Measurements from ENCODE around the gene CAPSL.
A peak's percentile ranks its signal among the peaks of the same experiment; 100 is the strongest.

CAPSL gene

DNA sequence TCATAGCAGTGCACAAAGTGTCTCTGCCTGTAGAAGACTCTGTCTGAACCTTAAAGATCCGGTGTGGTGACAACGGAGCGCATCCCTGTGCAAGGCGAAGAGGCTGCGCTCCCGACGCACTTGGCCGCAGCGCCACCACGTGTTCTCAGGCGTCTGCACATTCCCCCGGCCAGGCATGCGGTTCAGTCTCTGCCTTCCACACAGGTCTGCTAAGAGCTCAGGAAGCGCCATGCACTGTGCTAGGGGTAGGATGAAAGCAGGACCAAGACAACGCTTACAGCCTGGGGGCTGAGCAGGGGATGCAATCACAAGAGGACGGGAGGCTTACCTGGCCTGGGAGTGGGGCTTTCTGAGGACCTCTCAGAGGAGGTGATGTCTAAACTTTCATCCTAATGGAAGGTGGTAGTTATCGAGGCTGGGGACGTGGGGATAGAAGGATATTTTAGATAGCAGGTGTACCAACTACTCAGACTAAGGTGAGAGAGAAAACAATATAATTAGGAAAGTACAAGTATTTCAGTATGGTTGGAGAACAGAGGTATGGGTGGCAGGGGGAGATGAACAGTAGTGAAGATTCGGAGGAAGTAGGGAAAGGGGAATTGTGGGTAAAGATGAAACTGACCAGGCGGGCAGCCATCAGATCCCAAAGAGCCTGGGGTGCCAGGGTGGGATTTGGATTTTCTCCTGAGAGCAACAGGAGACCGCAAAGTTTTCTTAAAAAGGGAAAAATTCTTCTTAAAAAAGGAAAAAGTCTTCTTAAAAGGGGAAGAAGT lies 13.3 kb downstream of the CAPSL start:
- no peaks in the 10 kb centered on the region for H3K36me3 Mint-ChIP-seq

DNA sequence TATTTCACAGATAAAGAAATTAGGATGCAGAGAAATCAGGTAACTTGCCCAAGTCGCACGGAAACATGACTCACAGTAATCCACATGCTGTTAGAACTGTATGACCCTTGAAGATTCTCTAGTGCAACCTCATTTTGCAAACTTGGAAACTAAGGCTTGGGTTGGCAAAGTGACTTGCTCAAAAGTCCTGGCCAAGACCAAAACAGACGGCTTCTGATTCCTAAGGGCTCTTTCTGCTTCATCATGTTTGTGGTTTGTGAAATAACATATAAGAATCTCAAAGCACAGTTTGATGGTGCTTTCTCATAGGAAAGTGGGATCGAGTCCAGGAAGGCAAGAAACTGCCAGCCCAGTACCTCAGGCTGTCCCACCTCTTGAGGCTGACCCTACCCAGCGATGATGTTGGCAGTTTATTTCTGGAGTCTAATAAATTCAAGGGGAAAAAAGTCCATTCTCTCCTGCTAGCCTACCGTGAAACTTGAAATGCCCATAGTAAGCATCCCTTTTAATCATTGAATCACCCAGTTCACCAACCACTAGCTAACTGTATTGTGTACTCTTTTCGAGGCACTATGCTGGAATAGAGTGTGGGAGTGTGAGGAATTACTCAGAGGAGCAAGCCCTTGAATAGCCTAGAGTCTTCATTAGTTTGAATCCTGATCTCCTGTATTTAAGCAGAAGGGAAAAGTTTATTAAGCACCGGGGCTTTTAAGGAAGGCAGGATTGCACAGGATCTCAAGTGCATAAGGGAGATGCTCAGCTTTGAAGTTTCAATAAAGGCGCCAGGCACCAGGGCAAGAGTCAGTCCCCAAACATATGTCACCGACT lies 14.1 kb downstream of the CAPSL start:
- Mint-ChIP-seq H3K27ac (peak overlapping the region; percentile 49), H3K4me3 (peak overlapping the region; percentile 58), H3K36me3 (peaks cover 4% of the 10 kb centered on the region), H3K9me3 (peaks cover 9% of the 10 kb centered on the region), H3K27me3 (peaks cover 5% of the 10 kb centered on the region), H3K4me1 (peaks cover 46% of the 10 kb centered on the region)
- CTCF ChIA-PET, result interaction anchor here (0.5 to 11.5 kb wide), 40 partner anchors 17 to 489 kb away, joined by 3 to 209 read pairs (median 4); partner anchors contain the start of genes IL7R and SPEF2
- DNase-seq, result no peak

More for the DNA sequence above, 13.3 kb downstream of the CAPSL start:
- DNase-seq, result peak; percentile 91
- peaks cover 42% of the 10 kb centered on the region for H3K4me1 Mint-ChIP-seq
- H3K4me3 Mint-ChIP-seq, result peak overlapping the region; percentile 58
- peaks cover 5% of the 10 kb centered on the region for H3K27me3 Mint-ChIP-seq
- H3K9me3 Mint-ChIP-seq, result peaks cover 3% of the 10 kb centered on the region
- H3K27ac Mint-ChIP-seq, result peak overlapping the region; percentile 46
- CTCF ChIA-PET, result interaction anchor here (0.5 to 11.5 kb wide), 48 partner anchors 18 to 838 kb away, joined by 3 to 209 read pairs (median 4); partner anchors contain the start of genes IL7R and SPEF2

- Mint-ChIP-seq H3K9me3 (peaks cover 14% of the 10 kb centered on the region), H3K27me3 (peaks cover 5% of the 10 kb centered on the region), H3K4me1 (peaks cover 50% of the 10 kb centered on the region), H3K27ac (no peak overlapping the region), H3K4me3 (no peak overlapping the region), H3K36me3 (peaks cover 9% of the 10 kb centered on the region)
- CTCF ChIA-PET, result interaction anchor here (1.0 to 11.5 kb wide), 7 partner anchors 18 to 271 kb away, joined by 3 to 209 read pairs (median 9); no protein-coding TSS in a partner anchor
- DNase-seq, result no peak
Observed at GRCh38 chr5:35922468-35922867, 16.0 kb downstream of the CAPSL start.

DNA sequence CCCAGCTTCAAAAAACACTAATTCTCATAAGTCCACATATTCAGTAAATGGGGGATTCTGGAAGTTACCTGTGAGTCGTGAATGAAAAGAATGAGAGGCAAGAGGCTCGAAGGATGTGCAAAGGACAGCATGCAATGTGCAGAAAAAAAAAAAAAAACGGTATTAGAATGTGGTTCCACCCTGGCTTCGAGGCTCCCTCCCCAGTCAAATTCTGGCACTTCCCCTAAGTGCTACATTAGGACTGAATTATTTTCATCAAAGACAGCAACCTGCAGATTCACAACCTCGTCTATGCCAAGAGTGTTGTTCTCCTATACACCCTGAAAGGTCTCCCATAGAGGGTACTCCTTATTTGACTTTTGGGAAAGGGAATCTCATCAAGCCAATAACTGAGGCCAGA lies 16.5 kb downstream of the CAPSL start:
- no peak for DNase-seq
- H3K4me1 Mint-ChIP-seq, result peaks cover 50% of the 10 kb centered on the region
- peaks cover 9% of the 10 kb centered on the region for H3K36me3 Mint-ChIP-seq
- H3K9me3 Mint-ChIP-seq, result peaks cover 14% of the 10 kb centered on the region
- CTCF ChIA-PET, result interaction anchor here (1.0 to 11.5 kb wide), 4 partner anchors 18 to 271 kb away, joined by 3 to 209 read pairs (median 72); no protein-coding TSS in a partner anchor
- peaks cover 4% of the 10 kb centered on the region for H3K27me3 Mint-ChIP-seq
- no peak overlapping the region for H3K4me3 Mint-ChIP-seq
- H3K27ac Mint-ChIP-seq, result no peak overlapping the region

DNA sequence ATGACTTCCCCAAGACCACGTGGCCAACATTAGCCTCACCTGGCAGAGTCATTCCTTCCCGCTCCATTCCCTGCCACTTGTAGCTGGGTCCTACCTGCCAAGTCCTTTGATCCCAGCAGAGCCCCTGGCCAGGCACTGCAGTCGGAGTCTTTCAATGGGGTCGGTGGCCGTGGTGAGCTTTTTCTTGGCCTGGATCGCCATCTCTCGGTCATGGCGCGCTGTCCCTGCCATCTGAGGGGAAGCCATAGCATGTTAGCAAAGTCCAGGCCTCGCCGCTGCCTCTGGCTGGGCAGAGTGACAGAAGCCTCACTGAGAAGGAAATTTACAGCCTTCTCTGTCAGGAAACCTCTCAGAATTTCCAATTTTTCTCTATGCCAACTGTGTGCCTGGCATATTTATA lies 17.5 kb downstream of the CAPSL start:
- no peak for DNase-seq
- CTCF ChIA-PET, result interaction anchor here (0.8 to 9.1 kb wide), 6 partner anchors 13 to 270 kb away, joined by 3 to 141 read pairs (median 6); no protein-coding TSS in a partner anchor
- Mint-ChIP-seq H3K4me3 (no peak overlapping the region), H3K4me1 (peaks cover 43% of the 10 kb centered on the region), H3K27me3 (no peaks in the 10 kb centered on the region), H3K36me3 (peaks cover 10% of the 10 kb centered on the region), H3K9me3 (peaks cover 19% of the 10 kb centered on the region), H3K27ac (no peak overlapping the region)

GRCh38 chr5:35919191-35919590 lies 19.2 kb downstream of the CAPSL start:
- Mint-ChIP-seq H3K27me3 (no peaks in the 10 kb centered on the region), H3K9me3 (peaks cover 26% of the 10 kb centered on the region), H3K27ac (no peak overlapping the region), H3K36me3 (peaks cover 18% of the 10 kb centered on the region), H3K4me3 (no peak overlapping the region), H3K4me1 (peaks cover 28% of the 10 kb centered on the region)
- DNase-seq, result no peak
- CTCF ChIA-PET, result interaction anchor here (0.9 to 9.1 kb wide), 3 partner anchors 106 to 141 kb away, joined by 3 to 141 read pairs (median 5); no protein-coding TSS in a partner anchor

- Mint-ChIP-seq H3K4me1 (peaks cover 34% of the 10 kb centered on the region), H3K36me3 (peaks cover 20% of the 10 kb centered on the region), H3K4me3 (no peak overlapping the region), H3K27ac (no peak overlapping the region), H3K27me3 (no peaks in the 10 kb centered on the region), H3K9me3 (peaks cover 21% of the 10 kb centered on the region)
- DNase-seq, result no peak
- CTCF ChIA-PET, result interaction anchor here (1.6 to 2.0 kb wide), 3 partner anchors 12 to 257 kb away, joined by 5 to 7 read pairs (median 7); no protein-coding TSS in a partner anchor
Observed at GRCh38 chr5:35908814-35909213, 29.6 kb downstream of the CAPSL start.

DNA sequence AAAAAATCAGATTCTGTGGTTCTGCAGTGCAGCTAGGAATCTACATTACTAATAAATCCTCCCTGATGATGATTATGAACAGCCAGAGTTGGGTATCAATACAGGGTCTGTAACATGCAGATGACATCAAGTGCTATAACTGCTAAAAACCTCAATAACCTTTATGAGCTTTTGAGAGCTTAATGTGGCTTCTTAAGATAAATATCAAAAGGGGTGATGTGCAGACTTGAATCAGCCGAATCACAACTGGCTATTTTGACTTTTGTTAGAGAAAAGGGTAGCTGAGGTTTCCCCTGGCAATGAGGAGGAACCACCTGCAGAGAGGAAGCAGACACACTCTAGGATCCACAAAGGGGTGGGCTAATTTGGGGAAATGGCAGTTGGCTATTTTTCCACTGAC lies 30.2 kb downstream of the CAPSL start:
- no peak overlapping the region for H3K27ac Mint-ChIP-seq
- H3K4me1 Mint-ChIP-seq, result peaks cover 40% of the 10 kb centered on the region
- DNase-seq, result no peak
- peaks cover 20% of the 10 kb centered on the region for H3K36me3 Mint-ChIP-seq
- CTCF ChIA-PET, result interaction anchor here (1.6 to 2.0 kb wide), 3 partner anchors 12 to 257 kb away, joined by 5 to 7 read pairs (median 7); no protein-coding TSS in a partner anchor
- no peaks in the 10 kb centered on the region for H3K27me3 Mint-ChIP-seq
- no peak overlapping the region for H3K4me3 Mint-ChIP-seq
- H3K9me3 Mint-ChIP-seq, result peaks cover 20% of the 10 kb centered on the region

DNA sequence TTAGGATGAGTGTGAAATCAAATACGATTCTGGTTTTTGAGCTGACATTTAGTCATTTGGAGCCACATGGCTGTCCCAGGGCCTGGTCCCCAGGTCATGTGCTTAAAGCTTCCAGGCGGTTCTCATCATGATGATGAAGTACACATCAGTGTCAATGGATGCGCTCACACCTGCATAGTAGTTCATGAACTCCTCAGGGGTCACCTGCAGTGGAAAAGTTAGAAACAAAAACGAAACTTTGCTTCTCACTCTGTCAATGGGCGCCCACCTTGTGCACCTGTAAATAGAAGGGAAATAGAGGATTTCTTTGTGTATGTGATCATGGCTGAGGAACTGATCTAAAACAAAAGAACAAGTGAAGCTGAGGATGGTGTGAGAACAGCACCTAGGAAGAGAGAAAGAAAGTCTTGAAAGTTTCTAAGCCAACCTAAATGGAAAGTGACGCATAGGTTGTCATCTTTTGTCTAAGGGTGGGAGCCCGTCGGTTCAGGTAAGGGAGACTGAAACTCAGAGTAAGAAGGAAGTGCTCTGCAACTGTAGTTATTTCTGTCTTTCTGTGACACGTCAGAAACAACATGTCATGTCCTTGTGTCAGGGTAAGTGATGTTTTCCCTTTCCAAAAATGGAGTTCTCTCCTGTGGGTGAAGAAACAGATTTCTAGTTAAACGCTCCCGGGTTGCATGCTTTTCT lies 33.8 kb downstream of the CAPSL start:
- peak overlapping the region; percentile 13 for H3K4me3 Mint-ChIP-seq
- DNase-seq, result peak; percentile 53
- CTCF ChIA-PET, result interaction anchor here (0.9 to 2.1 kb wide), 4 partner anchors 15 to 254 kb away, joined by 3 to 4 read pairs (median 3); no protein-coding TSS in a partner anchor
- peaks cover 5% of the 10 kb centered on the region for H3K9me3 Mint-ChIP-seq
- H3K27me3 Mint-ChIP-seq, result no peaks in the 10 kb centered on the region
- H3K27ac Mint-ChIP-seq, result peak overlapping the region; percentile 87
- H3K36me3 Mint-ChIP-seq, result peaks cover 12% of the 10 kb centered on the region
- H3K4me1 Mint-ChIP-seq, result peaks cover 75% of the 10 kb centered on the region

GRCh38 chr5:35903631-35904203 lies 34.7 kb downstream of the CAPSL start:
- H3K27ac Mint-ChIP-seq, result peak overlapping the region; percentile 87
- peaks cover 5% of the 10 kb centered on the region for H3K9me3 Mint-ChIP-seq
- H3K4me3 Mint-ChIP-seq, result no peak overlapping the region
- peaks cover 83% of the 10 kb centered on the region for H3K4me1 Mint-ChIP-seq
- H3K27me3 Mint-ChIP-seq, result no peaks in the 10 kb centered on the region
- CTCF ChIA-PET, result interaction anchor here (0.9 to 2.1 kb wide), 6 partner anchors 14 to 253 kb away, joined by 3 to 4 read pairs (median 3); no protein-coding TSS in a partner anchor
- H3K36me3 Mint-ChIP-seq, result peaks cover 12% of the 10 kb centered on the region
- no peak for DNase-seq

- Mint-ChIP-seq H3K4me1 (peaks cover 77% of the 10 kb centered on the region), H3K27ac (peak overlapping the region; percentile 77), H3K36me3 (peaks cover 12% of the 10 kb centered on the region), H3K27me3 (no peaks in the 10 kb centered on the region), H3K9me3 (peaks cover 5% of the 10 kb centered on the region), H3K4me3 (no peak overlapping the region)
- CTCF ChIA-PET, result interaction anchor here (0.8 to 2.3 kb wide), 5 partner anchors 20 to 250 kb away, joined by 3 to 7 read pairs (median 3); no protein-coding TSS in a partner anchor
- peak; percentile 58 for DNase-seq
Observed at GRCh38 chr5:35902046-35902672, 36.3 kb downstream of the CAPSL start.

DNA sequence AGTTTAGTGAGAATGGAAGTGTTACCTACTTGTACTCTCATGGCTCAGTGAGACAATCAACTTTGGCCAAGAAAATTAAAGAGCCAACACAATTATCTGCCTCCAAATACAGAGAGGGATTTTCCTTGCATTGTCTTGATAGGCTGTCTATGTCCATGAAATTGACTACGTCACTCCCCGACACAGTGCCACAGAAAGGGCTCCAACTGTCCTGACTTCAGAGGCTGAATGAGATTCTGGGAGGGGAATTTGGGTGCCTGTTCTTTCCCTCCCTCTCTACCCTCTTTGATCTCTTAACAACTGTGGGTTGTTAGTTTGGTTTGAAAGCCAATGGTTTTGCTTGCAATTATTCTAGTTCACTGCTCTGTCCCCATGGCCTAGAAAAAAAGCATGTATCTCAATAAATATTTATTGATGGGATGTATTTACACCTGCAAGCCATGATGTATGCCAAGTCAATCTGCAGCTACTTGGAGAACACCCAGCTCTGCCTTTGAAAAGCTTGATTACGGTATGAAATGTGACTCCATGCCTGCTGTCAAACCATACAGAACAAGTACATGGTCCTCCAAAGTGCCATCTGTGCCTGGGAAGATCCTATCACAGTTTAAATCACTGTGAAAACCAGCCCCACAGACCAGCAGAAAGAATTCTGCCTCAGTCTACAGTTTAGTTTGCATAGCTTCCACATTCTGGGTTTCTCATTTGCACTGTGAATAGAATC lies 37.3 kb downstream of the CAPSL start:
- no peak for DNase-seq
- CTCF ChIA-PET, result interaction anchor here (0.8 to 2.3 kb wide), 4 partner anchors 19 to 124 kb away, joined by 3 to 7 read pairs (median 5); no protein-coding TSS in a partner anchor
- H3K27ac Mint-ChIP-seq, result peak overlapping the region; percentile 44

More for the DNA sequence above, 37.3 kb downstream of the CAPSL start:
- H3K4me1 Mint-ChIP-seq, result peaks cover 74% of the 10 kb centered on the region
- no peaks in the 10 kb centered on the region for H3K27me3 Mint-ChIP-seq
- H3K36me3 Mint-ChIP-seq, result peaks cover 11% of the 10 kb centered on the region
- peaks cover 5% of the 10 kb centered on the region for H3K9me3 Mint-ChIP-seq
- H3K4me3 Mint-ChIP-seq, result no peak overlapping the region

Data from activated naive CD4-positive, alpha-beta T cell treated with anti-CD3 and anti-CD28 coated beads, Interleukin-2, amount 10 ng/mL, durations not matched to agents 7 days and 5 days (primary cell).